Thyroid gland (tissue), 4 donors: ENCODE results near the gene COL9A3. TPM values are rescaled to one million over a fixed set of nuclear protein-coding genes. Genes with fewer than 3 reads are reported as not detected.
A peak's percentile ranks its signal among the peaks of the same experiment; 100 is the strongest.
"Not testable (repeated sequence)": the region's sequence is repeated elsewhere in the genome, so short reads cannot be mapped to it uniquely, and the experiment has no call there.

Source experiments
- DNase-seq, 2 donors: peaks; one replicate each; pipeline ENCODE4 v3.0.0-alpha.2; 2019
- H3K27ac ChIP-seq, 3 donors: fragments of 200-600 bp; sonication (generic); 1 replicate in 2 of 3; 2 replicates in 1 of 3; pipeline ENCODE4 v1.5.1; 2016 to 2019; ENCODE audit warnings: mild to moderate bottlenecking in 1 of 3, moderate library complexity in 1 of 3
- H3K27me3 ChIP-seq: fragments of 200-600 bp; sonication (generic); one replicate; pipeline ENCODE4 v1.5.1; 2019
- H3K36me3 ChIP-seq, 2 donors: fragments of 200-600 bp; sonication (generic); one replicate each; pipeline ENCODE4 v1.5.1; 2016 to 2019
- H3K4me1 ChIP-seq, 2 donors: fragments of 200-600 bp; sonication (generic); one replicate each; pipeline ENCODE4 v1.5.1; 2017 to 2019
- H3K4me3 ChIP-seq, 3 donors: fragments of 200-600 bp; sonication (generic); replicated peaks in 1 of 3; 1 replicate in 2 of 3; 2 replicates in 1 of 3; pipeline ENCODE4 v1.5.1; 2016; ENCODE audit warnings: mild to moderate bottlenecking in 1 of 3
- H3K9me3 ChIP-seq: fragments of 200-600 bp; sonication (generic); one replicate; pipeline ENCODE4 v1.5.1; 2017
- CTCF ChIP-seq, 6 experiments: fragments of 200-600 bp in 3 of 6; fragments of 450-650 bp in 3 of 6; sonication (generic) in 3 of 6; IDR thresholded peaks; one replicate each; pipeline ENCODE4 v1.5.1; 2016 to 2019; ENCODE audit warnings: antibody characterized with exemption in 6 of 6, mild to moderate bottlenecking in 2 of 6, inconsistent platforms in 1 of 6, moderate library complexity in 1 of 6
- POLR2A ChIP-seq, 2 donors: fragments of 450-650 bp; IDR thresholded peaks; one replicate each; pipeline ENCODE4 v1.6.1; 2017; ENCODE audit warnings: antibody characterized with exemption in 2 of 2, mild to moderate bottlenecking in 2 of 2, moderate library complexity in 1 of 2
- WGBS, 2 donors: methylation state at CpG; one replicate each; pipeline ENCODE4 v1.1.5; 2017; 5-methylcytosine and 5-hydroxymethylcytosine counted together
- intact Hi-C: fragments of 100-400 bp; cut with DNase I; formaldehyde crosslinking; loops from one replicate; pipeline ENCODE4 v1.15.1; 2023
- total RNA-seq, 4 donors: library from RNA; depleted of rRNA; stranded (reverse); fragments of >200 nt; gene quantifications; one replicate each; pipeline ENCODE4 v1.2.3, GENCODE V29; 2016

The COL9A3 gene
- total RNA-seq, 4 donors from 2014 or later, result 5.3 to 113 (median 62.8) TPM

DNA sequence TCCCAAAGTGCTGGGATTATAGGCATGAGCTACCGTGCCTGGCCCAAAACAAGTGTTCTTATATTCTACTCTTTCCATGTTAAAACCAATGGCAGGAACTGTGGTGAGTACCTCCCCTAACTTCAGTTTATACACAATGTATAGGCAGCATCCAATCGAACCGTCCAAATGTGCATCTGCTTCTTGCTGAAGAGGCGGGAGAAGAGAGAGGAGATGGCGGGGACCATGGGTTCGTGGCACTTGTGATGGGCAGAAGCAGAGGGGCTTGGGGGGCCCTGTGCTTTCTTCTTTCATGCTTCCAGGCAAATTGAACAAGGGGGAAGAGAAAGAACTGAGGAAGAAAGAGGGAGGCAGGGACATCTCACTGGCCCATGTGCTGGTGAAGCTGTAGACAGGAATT, 56.0 kb downstream of the COL9A3 start:
- TF ChIP-seq CTCF (IDR thresholded peaks at IDR 0.05), result no peak
- TF ChIP-seq POLR2A (IDR thresholded peaks at IDR 0.05), result no peak
- intact Hi-C loops, result no loop called here
- 90 to 93% methylated on average over 6 of the region's 6 CpGs for WGBS, 2 donors
- Histone ChIP-seq H3K4me1 (peaks cover 10 to 20% of the 10 kb centered on the region in 2 donors), H3K4me3 (no peak overlapping the region), H3K27ac (no peak overlapping the region), H3K9me3 (no peaks in the 10 kb centered on the region), H3K36me3 (no peaks in the 10 kb centered on the region), H3K27me3 (no peaks in the 10 kb centered on the region)
- DNase-seq, result no peak

GRCh38 chr20:62873280-62873679, 56.4 kb downstream of the COL9A3 start:
- Histone ChIP-seq H3K4me3 (no peak overlapping the region), H3K9me3 (no peaks in the 10 kb centered on the region), H3K4me1 (peaks cover 10 to 20% of the 10 kb centered on the region in 2 donors), H3K27ac (no peak overlapping the region), H3K27me3 (no peaks in the 10 kb centered on the region), H3K36me3 (no peaks in the 10 kb centered on the region)
- intact Hi-C loops, result no loop called here
- DNase-seq, result no peak
- TF ChIP-seq POLR2A (IDR thresholded peaks at IDR 0.05) (no peak), CTCF (IDR thresholded peaks at IDR 0.05) (no peak)
- 85 to 90% methylated on average over 7 of the region's 7 CpGs for WGBS, 2 donors

DNA sequence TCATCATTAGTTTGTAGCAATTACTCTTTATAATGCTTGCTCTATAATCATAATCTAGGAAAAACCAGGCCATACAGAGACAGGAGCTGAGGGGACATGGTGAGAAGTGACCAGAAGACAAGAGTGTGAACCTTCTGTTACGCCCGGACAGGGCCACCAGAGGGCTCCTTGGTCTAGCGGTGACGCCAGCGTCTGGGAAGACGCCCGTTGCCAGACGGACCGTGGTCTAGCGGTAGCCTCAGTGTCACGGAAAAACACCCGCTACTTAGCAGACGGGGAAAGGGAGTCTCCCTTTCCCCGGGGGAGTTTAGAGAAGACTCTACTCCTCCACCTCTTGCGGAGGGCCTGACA, 56.8 kb downstream of the COL9A3 start:
- 0% methylated on average over 2 to 10 of the region's 15 CpGs for WGBS, 2 donors
- H3K27me3 ChIP-seq, H3K4me3 ChIP-seq, H3K27ac ChIP-seq, H3K9me3 ChIP-seq, H3K36me3 ChIP-seq, intact Hi-C loops: not testable (repeated sequence)
- peaks cover 10 to 20% of the 10 kb centered on the region in 2 donors for H3K4me1 ChIP-seq
- peak; percentile 80 to 81 for DNase-seq
- TF ChIP-seq CTCF (IDR thresholded peaks at IDR 0.05), result peak; percentile 34 to 65 (median 57)

GRCh38 chr20:62874964-62875344, 58.1 kb downstream of the COL9A3 start:
- TF ChIP-seq CTCF (IDR thresholded peaks at IDR 0.05) (no peak), POLR2A (IDR thresholded peaks at IDR 0.05) (no peak)
- Histone ChIP-seq H3K27ac (no peak overlapping the region), H3K36me3 (peaks cover 0 to under 1% of the 10 kb centered on the region in 2 donors), H3K27me3 (no peaks in the 10 kb centered on the region), H3K4me1 (peaks cover 10 to 20% of the 10 kb centered on the region in 2 donors), H3K4me3 (no peak overlapping the region), H3K9me3 (no peaks in the 10 kb centered on the region)
- intact Hi-C loops, result no loop called here
- 93 to 97% methylated on average over 7 to 9 of the region's 14 CpGs for WGBS, 2 donors
- DNase-seq, result no peak

DNA sequence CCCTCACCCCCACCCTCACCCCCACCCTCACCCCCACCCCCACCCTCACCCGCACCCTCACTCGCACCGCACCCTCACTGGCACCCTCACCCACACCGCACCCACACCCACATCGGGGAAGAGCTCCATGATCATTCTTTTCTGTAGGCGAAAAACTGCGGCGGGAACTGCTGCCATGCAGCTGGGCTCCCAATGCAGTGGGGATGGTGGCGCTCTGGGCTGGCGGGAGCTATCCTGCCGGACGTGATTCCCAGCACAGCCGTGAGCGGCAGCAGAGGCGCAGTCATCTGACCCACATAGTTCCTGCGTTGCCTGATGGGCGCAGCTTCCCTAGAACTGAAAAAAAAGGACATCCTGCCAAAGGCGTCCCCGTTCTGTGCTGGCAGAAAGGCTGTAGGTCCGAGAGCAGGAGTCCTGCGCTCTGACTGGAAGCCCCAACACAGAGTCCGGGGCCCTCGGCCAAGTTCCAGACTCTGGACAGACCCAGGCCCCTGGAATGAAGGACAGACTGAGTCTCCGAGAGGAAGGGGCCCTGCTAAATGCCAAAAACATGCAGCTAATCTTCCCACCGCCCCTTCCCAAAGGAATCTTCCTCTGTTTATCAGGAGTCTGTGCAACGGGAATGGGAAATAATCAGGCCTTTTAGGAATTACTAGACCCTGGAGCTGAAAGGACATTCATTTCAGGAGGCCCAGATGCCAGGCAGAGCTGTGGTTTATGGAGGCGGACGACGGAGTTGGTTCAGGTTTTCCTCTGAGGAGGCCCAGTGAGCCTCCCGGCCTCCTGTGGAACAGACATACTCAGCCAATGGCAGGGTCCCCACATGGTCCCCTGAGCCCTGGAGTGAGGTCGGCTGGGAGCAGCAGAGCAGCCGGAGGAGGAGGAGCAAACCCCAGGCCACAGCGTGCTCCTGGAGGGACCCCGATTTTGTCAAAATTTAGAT, 58.8 kb downstream of the COL9A3 start:
- peak; percentile 60 to 61 for DNase-seq
- peaks cover 1 to 3% of the 10 kb centered on the region in 2 donors for H3K36me3 ChIP-seq
- no peak overlapping the region for H3K4me3 ChIP-seq
- peak overlapping the region; percentile 65 to 74 (median 65) for H3K27ac ChIP-seq
- no peaks in the 10 kb centered on the region for H3K9me3 ChIP-seq
- H3K4me1 ChIP-seq, result peaks cover 10 to 20% of the 10 kb centered on the region in 2 donors
- intact Hi-C loops, result no loop called here
- 58 to 84% methylated on average over 12 to 30 of the region's 34 CpGs for WGBS, 2 donors
- no peaks in the 10 kb centered on the region for H3K27me3 ChIP-seq
- TF ChIP-seq POLR2A (IDR thresholded peaks at IDR 0.05) (no peak), CTCF (IDR thresholded peaks at IDR 0.05) (peak in 3 of 6 experiments; percentile 11 to 35 (median 32))
